Muscle of leg (tissue), 11 donors: ENCODE data around the gene HAGHL. TPM values are rescaled to one million over a fixed set of nuclear protein-coding genes. Genes with fewer than 3 reads are reported as not detected.
"Not testable (repeated sequence)": the region's sequence is repeated elsewhere in the genome, so short reads cannot be mapped to it uniquely, and the experiment has no call there.

Source experiments
- DNase-seq: peaks from one replicate; pipeline ENCODE4 v3.0.0; 2013
- H3K27ac ChIP-seq: one replicate; pipeline ENCODE4 v1.5.1; 2013; ENCODE audit warnings: mild to moderate bottlenecking, low read length, control low read depth
- H3K27me3 ChIP-seq: one replicate; pipeline ENCODE4 v1.6.1; 2013; ENCODE audit warnings: low read length; ENCODE audit not compliant: control insufficient read depth, insufficient read depth
- H3K36me3 ChIP-seq: one replicate; pipeline ENCODE4 v1.6.1; 2013; ENCODE audit warnings: low read length; ENCODE audit not compliant: control insufficient read depth, insufficient read depth
- H3K4me1 ChIP-seq: one replicate; pipeline ENCODE4 v1.6.1; 2013; ENCODE audit warnings: low read length; ENCODE audit not compliant: control insufficient read depth, insufficient read depth
- H3K4me3 ChIP-seq: one replicate; pipeline ENCODE4 v1.5.1; 2013; ENCODE audit warnings: low read length, control low read depth
- H3K9me3 ChIP-seq: replicated peaks from 2 replicates; pipeline ENCODE4 v1.6.1; 2013; ENCODE audit warnings: low read depth, low read length; ENCODE audit not compliant: control insufficient read depth
- WGBS: methylation state at CpG from one replicate; pipeline ENCODE4 v1.1.5; 2013; ENCODE audit warnings: missing lambda C conversion rate; ENCODE audit not compliant: insufficient coverage; 5-methylcytosine and 5-hydroxymethylcytosine counted together
- polyA plus RNA-seq, 8 donors: library from polyadenylated mRNA; unstranded; fragments of 120-200 nt; gene quantifications; one replicate each; pipeline versions ENCODE4 v1.2.1 to v1.2.3, GENCODE V29; 2013; ENCODE audit warnings: inconsistent platforms in 1 of 8, low replicate concordance in 1 of 8; ENCODE audit not compliant: insufficient read length in 8 of 8, insufficient read depth in 1 of 8
- total RNA-seq: library from RNA; stranded (reverse); fragments of 120-200 nt; gene quantifications from one replicate; pipeline ENCODE4 v1.2.4, GENCODE V29; 2013

HAGHL gene
- total and polyA plus RNA-seq, 9 donors: 1.7 to 4.7 (median 2.8) TPM

- WGBS: 91% methylated on average over 24 of the region's 29 CpGs
- Histone ChIP-seq H3K4me3 (no peak overlapping the region), H3K36me3 (peaks cover 63% of the 10 kb centered on the region), H3K9me3 (no peaks in the 10 kb centered on the region), H3K4me1 (peaks cover 14% of the 10 kb centered on the region), H3K27ac (no peak overlapping the region), H3K27me3 (no peaks in the 10 kb centered on the region)
- no peak for DNase-seq
Observed at GRCh38 chr16:736936-737481, 10.1 kb downstream of the HAGHL start.

GRCh38 chr16:739560-740458, 12.9 kb downstream of the HAGHL start:
- H3K9me3 ChIP-seq: no peaks in the 10 kb centered on the region
- peaks cover 37% of the 10 kb centered on the region for H3K36me3 ChIP-seq
- H3K4me3 ChIP-seq: peak overlapping the region; percentile 95
- H3K4me1 ChIP-seq: peaks cover 14% of the 10 kb centered on the region
- 42% methylated on average over 35 of the region's 38 CpGs for WGBS
- H3K27me3 ChIP-seq: no peaks in the 10 kb centered on the region
- no peak for DNase-seq
- no peak overlapping the region for H3K27ac ChIP-seq

GRCh38 chr16:740459-740763, 13.5 kb downstream of the HAGHL start:
- no peaks in the 10 kb centered on the region for H3K27me3 ChIP-seq
- WGBS: 0% methylated on average over 22 of the region's 22 CpGs

GRCh38 chr16:740764-741505, 14.0 kb downstream of the HAGHL start, which contains the start of gene CIAO3:
Gene CIAO3, minus strand, starts transcription at chr16:740997. Its CDS starts 12 bp downstream, at chr16:740985.
- Histone ChIP-seq H3K27ac (peak within 1 kb of the TSS; percentile 42), H3K27me3 (peaks cover 2% of the 10 kb centered on the region), H3K36me3 (peaks cover 26% of the 10 kb centered on the region), H3K4me3 (peak within 1 kb of the TSS; percentile 95), H3K4me1 (peaks cover 14% of the 10 kb centered on the region), H3K9me3 (no peaks in the 10 kb centered on the region)
- peak; percentile 94 for DNase-seq
- WGBS: under 1% methylated on average over 79 of the region's 79 CpGs

More at GRCh38 chr16:740459-740763, 13.5 kb downstream of the HAGHL start:
- Histone ChIP-seq H3K4me1 (peaks cover 14% of the 10 kb centered on the region), H3K9me3 (no peaks in the 10 kb centered on the region), H3K27ac (peak overlapping the region; percentile 42), H3K36me3 (peaks cover 31% of the 10 kb centered on the region), H3K4me3 (peak overlapping the region; percentile 95)
- DNase-seq: no peak

- no peak for DNase-seq
- H3K27ac ChIP-seq: no peak overlapping the region
- WGBS: 82% methylated on average over 12 of the region's 15 CpGs
- peaks cover 14% of the 10 kb centered on the region for H3K36me3 ChIP-seq
- no peak overlapping the region for H3K4me3 ChIP-seq
- H3K27me3 ChIP-seq: peaks cover 2% of the 10 kb centered on the region
- H3K9me3 ChIP-seq: no peaks in the 10 kb centered on the region
- H3K4me1 ChIP-seq: peaks cover 14% of the 10 kb centered on the region
Observed at GRCh38 chr16:741986-742629, 15.2 kb downstream of the HAGHL start.

DNA sequence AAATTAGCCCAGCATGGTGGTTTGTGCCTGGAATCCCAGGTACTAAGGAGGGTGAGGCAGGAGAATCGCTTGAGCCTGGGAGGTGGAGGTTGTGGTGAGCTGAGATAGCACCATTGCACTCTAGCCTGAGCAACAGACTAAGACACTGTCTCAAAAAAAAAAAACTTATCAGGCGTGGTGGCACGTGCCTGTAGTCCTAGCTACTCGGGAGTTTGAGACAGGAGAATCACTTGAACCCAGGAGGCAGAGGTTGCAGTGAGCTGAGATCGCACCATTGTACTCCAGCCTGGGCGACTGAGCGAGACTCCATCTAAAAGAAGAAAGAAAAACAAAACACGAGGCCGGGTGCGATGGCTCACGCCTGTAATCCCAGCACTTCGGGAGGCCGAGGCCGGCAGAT, 16.0 kb downstream of the HAGHL start:
- H3K27ac ChIP-seq, H3K27me3 ChIP-seq, H3K4me3 ChIP-seq, H3K36me3 ChIP-seq, H3K9me3 ChIP-seq, DNase-seq: not testable (repeated sequence)
- WGBS: 66% methylated on average over 4 of the region's 14 CpGs
- H3K4me1 ChIP-seq: peaks cover 14% of the 10 kb centered on the region

DNA sequence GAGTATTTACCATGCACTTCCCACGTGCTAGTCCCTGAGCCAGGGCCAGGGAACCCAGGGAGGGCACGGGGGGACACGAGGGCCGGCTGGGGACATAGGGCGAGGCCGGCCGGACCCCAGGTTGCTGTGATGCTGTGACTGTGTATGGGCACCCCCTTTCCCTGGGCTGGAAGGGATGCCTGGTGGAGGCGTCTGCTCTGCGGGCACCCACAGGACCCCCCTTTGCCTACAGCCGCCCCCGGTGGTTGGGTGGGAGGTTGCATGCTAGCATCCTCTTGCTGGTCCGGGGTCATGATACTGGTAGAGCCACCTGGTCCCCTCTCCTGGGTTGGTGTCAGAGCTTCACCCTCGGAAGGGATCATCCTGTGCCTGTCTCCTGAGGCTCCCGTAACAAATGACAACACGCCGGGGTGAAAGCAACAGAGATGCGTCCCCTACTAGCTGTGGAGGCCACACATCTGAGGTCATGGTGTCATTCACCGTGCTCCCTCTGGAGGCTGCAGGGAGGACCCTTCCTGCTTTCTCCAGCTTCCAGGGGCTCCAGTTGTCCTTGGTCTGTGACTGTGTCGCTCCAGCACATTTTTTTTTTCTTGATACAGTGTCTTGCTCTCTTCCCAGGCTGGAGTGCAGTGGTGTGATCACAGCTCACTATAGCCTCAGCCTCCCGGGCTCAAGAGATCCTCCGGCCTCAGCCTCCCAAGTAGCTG, 17.0 kb downstream of the HAGHL start:
- peaks cover 14% of the 10 kb centered on the region for H3K4me1 ChIP-seq
- no peak overlapping the region for H3K4me3 ChIP-seq
- no peak overlapping the region for H3K27ac ChIP-seq
- no peak for DNase-seq
- 79% methylated on average over 18 of the region's 21 CpGs for WGBS
- H3K9me3 ChIP-seq: no peaks in the 10 kb centered on the region
- peaks cover 4% of the 10 kb centered on the region for H3K27me3 ChIP-seq
- H3K36me3 ChIP-seq: no peaks in the 10 kb centered on the region

- Histone ChIP-seq H3K27me3 (peaks cover 10% of the 10 kb centered on the region), H3K36me3 (no peaks in the 10 kb centered on the region), H3K4me3 (no peak overlapping the region), H3K27ac (no peak overlapping the region), H3K4me1 (peaks cover 4% of the 10 kb centered on the region), H3K9me3 (no peaks in the 10 kb centered on the region)
- DNase-seq: no peak
- no CpG with 5 or more reads among the region's 14 CpGs for WGBS
Observed at GRCh38 chr16:745739-746138, 18.8 kb downstream of the HAGHL start.

GRCh38 chr16:746637-747036, 19.7 kb downstream of the HAGHL start:
- DNase-seq: no peak
- 100% methylated on average over 2 of the region's 13 CpGs for WGBS
- Histone ChIP-seq H3K4me1 (no peaks in the 10 kb centered on the region), H3K9me3 (no peaks in the 10 kb centered on the region), H3K27ac (no peak overlapping the region), H3K36me3 (no peaks in the 10 kb centered on the region), H3K27me3 (peaks cover 18% of the 10 kb centered on the region), H3K4me3 (no peak overlapping the region)
